Transverse colon (tissue), 4 donors: ENCODE results near the gene MLC1.

Experiments used
- POLR2A ChIP-seq: fragments of 450-650 bp; IDR thresholded peaks from one replicate; pipeline ENCODE4 v1.6.1; 2016; ENCODE audit warnings: antibody characterized with exemption, mild to moderate bottlenecking, moderate library complexity
- POLR2AphosphoS5 ChIP-seq, 3 donors: sonication (generic); formaldehyde crosslinking; IDR thresholded peaks; one replicate each; pipeline ENCODE4 v1.6.1; 2016; ENCODE audit warnings: antibody characterized with exemption in 3 of 3
- TF ChIP-seq, protein P1 (sequence below), 5 experiments: fragments of 200-600 bp in 3 of 5; fragments of 450-650 bp in 2 of 5; sonication (generic) in 3 of 5; IDR thresholded peaks; 1 replicate in 2 of 5; 2 replicates in 3 of 5; pipeline ENCODE4 v1.5.1; 2016 to 2017; ENCODE audit warnings: antibody characterized with exemption in 5 of 5, inconsistent platforms in 3 of 5, mild to moderate bottlenecking in 2 of 5, moderate library complexity in 1 of 5

GRCh38 chr22:50076646-50077535 is 8.3 kb downstream of the MLC1 start:
- TF ChIP-seq, protein P1, sequence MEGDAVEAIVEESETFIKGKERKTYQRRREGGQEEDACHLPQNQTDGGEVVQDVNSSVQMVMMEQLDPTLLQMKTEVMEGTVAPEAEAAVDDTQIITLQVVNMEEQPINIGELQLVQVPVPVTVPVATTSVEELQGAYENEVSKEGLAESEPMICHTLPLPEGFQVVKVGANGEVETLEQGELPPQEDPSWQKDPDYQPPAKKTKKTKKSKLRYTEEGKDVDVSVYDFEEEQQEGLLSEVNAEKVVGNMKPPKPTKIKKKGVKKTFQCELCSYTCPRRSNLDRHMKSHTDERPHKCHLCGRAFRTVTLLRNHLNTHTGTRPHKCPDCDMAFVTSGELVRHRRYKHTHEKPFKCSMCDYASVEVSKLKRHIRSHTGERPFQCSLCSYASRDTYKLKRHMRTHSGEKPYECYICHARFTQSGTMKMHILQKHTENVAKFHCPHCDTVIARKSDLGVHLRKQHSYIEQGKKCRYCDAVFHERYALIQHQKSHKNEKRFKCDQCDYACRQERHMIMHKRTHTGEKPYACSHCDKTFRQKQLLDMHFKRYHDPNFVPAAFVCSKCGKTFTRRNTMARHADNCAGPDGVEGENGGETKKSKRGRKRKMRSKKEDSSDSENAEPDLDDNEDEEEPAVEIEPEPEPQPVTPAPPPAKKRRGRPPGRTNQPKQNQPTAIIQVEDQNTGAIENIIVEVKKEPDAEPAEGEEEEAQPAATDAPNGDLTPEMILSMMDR (IDR thresholded peaks at IDR 0.05), result no peak
- TF ChIP-seq POLR2A (no peak), POLR2AphosphoS5 (IDR thresholded peaks at IDR 0.05) (no peak)
